ENCODE measurements around the gene SLC4A11.

SLC4A11 gene

GRCh38 chr20:3239026-3239866 lies at the start of gene SLC4A11:
Gene SLC4A11 (minus strand): TSS chr20:3239190. CDS start chr20:3239137, 53 bp downstream.
- no peak for DNase-seq

GRCh38 chr20:3283222-3283820 lies 44.3 kb upstream of the SLC4A11 start:
- DNase-seq, result no peak

GRCh38 chr20:3282271-3283221 lies 43.6 kb upstream of the SLC4A11 start:
- no peak for DNase-seq

- DNase-seq, result no peak
These were observed 42.4 kb upstream of the SLC4A11 start for GRCh38 chr20:3281437-3281836.

GRCh38 chr20:3279761-3280160 lies 40.8 kb upstream of the SLC4A11 start:
- DNase-seq, result no peak

- no peak for DNase-seq
These were observed 38.9 kb upstream of the SLC4A11 start for GRCh38 chr20:3277686-3278465.

DNA sequence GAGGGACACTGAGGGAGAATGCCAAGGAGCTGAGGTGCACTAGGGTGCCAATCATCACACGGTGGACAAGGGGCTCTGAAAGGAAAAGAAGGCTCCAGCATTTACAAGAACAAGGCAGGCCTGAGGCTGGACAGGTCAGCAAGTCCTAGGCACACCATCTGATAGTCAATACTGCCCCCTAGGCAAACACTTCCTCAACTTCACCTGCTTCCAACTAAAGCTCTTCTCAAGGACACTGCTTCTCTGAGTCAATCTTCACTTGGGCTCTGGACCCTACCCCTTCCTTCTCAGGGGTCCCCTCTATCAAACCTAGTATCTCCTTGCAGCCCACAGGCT lies 37.7 kb upstream of the SLC4A11 start:
- no peak for DNase-seq

DNA sequence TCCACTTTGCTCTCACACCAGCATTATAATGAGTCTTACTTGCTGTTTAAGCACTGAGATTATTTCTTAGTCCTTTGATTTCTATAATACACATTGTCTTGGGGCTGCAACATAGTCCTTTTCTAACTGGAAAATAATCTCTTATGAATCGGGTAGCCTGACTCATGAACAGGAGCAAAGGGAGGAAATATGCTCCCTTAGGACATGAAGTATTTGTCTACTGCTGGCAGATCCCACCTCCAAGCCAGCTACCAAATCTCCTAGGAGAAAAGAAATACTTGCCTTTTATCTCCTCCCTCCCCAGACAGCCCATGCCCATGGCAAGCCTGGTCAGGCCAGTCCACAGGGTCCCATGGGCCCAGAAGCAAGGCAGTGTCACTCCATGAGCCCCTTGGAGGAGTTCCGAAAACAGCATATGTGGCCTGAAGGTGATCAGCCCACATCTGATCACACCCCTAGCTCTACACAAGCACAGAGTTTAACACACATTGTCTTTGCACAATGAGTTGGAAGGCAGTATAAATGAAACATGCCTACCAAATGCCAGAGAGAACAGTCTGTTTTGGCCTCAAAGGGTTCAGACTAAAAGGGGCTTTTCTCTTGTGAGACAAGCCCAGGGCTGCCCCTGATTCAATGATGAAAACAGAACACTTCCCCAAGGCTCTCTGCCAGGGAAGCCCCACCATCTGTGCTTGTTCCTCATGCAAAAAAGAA lies 37.1 kb upstream of the SLC4A11 start:
- DNase-seq, result no peak

GRCh38 chr20:3275064-3275935 lies 36.3 kb upstream of the SLC4A11 start:
- DNase-seq, result no peak

- no peak for DNase-seq
These were observed 34.4 kb upstream of the SLC4A11 start for GRCh38 chr20:3273371-3273770.

- no peak for DNase-seq
These were observed 31.1 kb upstream of the SLC4A11 start for GRCh38 chr20:3270051-3270450.

DNA sequence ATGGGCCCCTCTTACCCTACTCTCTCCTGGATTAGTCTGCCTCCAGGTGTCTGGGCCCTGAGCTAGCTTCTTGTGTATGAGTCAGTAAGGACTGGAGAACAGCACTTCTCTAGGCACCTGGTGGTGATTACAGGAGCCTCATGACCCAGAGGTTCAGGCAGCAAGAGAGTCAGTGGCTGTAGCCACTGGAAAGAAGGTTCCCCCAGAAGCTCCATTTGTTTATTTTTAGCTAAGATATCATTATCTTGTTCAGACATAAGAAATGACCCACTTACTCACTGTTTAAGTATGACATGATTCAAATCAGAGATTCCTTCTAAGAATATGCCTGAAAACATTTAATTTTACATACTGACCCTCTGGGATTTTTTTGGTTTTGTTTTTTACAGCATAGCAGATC lies 23.6 kb upstream of the SLC4A11 start:
- no peak for DNase-seq

- no peak for DNase-seq
These were observed 19.4 kb upstream of the SLC4A11 start for GRCh38 chr20:3258429-3258828.

DNA sequence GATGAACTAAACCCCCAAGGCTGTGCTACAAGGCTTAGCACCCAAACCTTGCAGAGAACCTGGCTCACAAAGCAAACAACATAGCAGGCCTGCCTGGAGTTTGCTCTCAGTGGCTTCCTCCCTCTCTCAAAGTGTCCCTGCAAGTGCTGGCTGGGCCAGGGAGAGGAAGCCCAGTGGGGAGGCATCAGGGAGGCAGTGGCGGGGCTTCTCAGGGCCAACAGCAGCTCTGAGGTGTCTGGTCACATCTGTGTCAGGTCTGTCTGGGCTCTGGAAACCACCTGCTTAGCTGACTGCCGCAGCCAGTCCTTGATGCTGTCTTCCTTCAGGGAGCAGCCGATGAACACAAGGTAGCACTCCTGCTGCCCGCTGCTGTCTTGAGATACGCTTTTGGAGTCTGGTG lies 16.7 kb upstream of the SLC4A11 start:
- DNase-seq, result no peak

- no peak for DNase-seq
These were observed 12.8 kb upstream of the SLC4A11 start for GRCh38 chr20:3251806-3252205.

- no peak for DNase-seq
These were observed 11.1 kb upstream of the SLC4A11 start for GRCh38 chr20:3250091-3250504.

DNA sequence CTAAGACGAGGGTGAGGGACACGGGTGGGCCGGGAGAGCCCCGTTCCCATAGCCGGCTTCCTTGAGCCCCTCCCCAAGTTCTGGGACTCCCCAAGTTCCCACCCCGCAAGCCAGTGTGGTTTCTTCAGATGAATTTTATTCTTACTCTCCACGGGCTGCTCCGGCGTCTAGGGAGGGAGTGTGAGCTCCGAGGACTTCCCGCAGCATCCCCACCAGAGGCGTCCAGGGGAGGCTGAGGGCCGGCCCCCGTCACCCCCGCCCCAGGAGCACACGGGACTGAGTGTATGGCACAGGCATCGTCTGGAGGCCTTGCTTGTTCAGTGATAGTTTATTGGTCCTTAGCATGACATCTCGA lies 10.0 kb upstream of the SLC4A11 start:
- no peak for DNase-seq

DNA sequence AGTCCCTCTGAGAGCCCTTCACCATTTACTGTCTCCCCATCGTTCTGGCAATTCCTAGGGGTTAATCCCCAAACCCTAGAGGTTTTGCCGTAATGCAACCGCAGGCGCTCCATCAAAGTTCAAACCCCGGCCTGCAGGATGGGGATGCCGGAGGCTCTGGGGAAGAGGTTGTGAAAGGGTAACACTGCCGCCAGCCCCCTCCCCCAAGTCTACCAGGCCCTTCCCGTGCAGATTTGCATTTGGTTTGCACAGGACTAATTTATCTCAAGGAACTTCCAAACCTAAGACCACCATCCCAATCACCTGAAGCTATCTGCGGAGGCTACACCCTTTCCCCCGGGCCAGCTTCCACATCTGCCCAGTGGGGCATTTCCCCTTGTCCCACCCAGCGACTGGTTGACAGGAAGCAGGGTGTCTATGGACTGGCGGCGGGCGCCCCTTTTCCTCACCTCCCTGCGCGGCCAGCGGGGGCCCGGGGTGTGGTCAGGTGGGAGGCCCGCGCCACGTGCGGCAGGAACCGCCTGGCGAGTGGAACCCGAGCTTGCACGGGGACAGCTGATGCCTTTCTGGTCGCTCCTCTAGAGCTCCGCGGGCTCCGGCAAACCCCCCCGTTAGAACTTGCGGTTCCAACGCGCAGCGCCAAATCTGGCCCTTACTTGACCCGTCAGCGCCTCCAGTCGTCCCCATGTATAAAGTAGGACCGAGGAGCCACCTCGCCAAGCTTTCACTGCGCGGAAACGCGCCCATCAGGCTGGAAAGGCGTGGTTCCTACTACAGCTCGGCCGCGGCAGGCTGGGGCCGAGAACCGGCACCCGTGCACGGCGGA lies 9.4 kb upstream of the SLC4A11 start:
- DNase-seq, result no peak

- DNase-seq, result no peak
These were observed 8.6 kb upstream of the SLC4A11 start for GRCh38 chr20:3247638-3248037.

GRCh38 chr20:3246682-3247081 lies 7.7 kb upstream of the SLC4A11 start:
- no peak for DNase-seq

Data from activated CD4-positive, CD25-positive, alpha-beta regulatory T cell treated with anti-CD3 and anti-CD28 coated beads, Interleukin-2, amount 50 U/mL, for 72 hours (primary cell).